Measurements from ENCODE around the gene NFKBIZ.
"Not testable (repeated sequence)": the region's sequence is repeated elsewhere in the genome, so short reads cannot be mapped to it uniquely, and the experiment has no call there.

The NFKBIZ gene

GRCh38 chr3:101900316-101900715, 51.0 kb downstream of the NFKBIZ start:
- peaks cover 9% of the 10 kb centered on the region; the same call in 1 of the 2 replicates for H3K9me3 ChIP-seq (ENCODE audit: insufficient read depth, low read depth, low read length)
- 92% methylated on average over 1 of the region's 1 CpG for WGBS
- H3K27ac ChIP-seq (ENCODE audit: low read depth, low read length) = no peak overlapping the region
- no peak overlapping the region for H3K9ac ChIP-seq (ENCODE audit: low read depth, low read length)
- H3K36me3 ChIP-seq (ENCODE audit: insufficient read depth, low read length) = no peaks in the 10 kb centered on the region
- no peaks in the 10 kb centered on the region for H3K4me1 ChIP-seq (ENCODE audit: insufficient read depth, low read length)
- H3K4me3 ChIP-seq (ENCODE audit: low read length) = no peak overlapping the region
- no peaks in the 10 kb centered on the region for H3K27me3 ChIP-seq (ENCODE audit: insufficient read depth, low read length)

- H3K4me1 ChIP-seq (ENCODE audit: insufficient read depth, low read length) = no peaks in the 10 kb centered on the region
- no peaks in the 10 kb centered on the region for H3K27me3 ChIP-seq (ENCODE audit: insufficient read depth, low read length)
- no peak overlapping the region for H3K27ac ChIP-seq (ENCODE audit: low read depth, low read length)
- no peaks in the 10 kb centered on the region for H3K36me3 ChIP-seq (ENCODE audit: insufficient read depth, low read length)
- H3K9ac ChIP-seq (ENCODE audit: low read depth, low read length) = no peak overlapping the region
- H3K9me3 ChIP-seq (ENCODE audit: insufficient read depth, low read depth, low read length) = peaks cover 9% of the 10 kb centered on the region; the same call in 1 of the 2 replicates
- WGBS = 93% methylated on average over 2 of the region's 2 CpGs
- H3K4me3 ChIP-seq (ENCODE audit: low read length) = no peak overlapping the region
Observed at GRCh38 chr3:101900736-101901135, 51.4 kb downstream of the NFKBIZ start.

GRCh38 chr3:101902041-101902440, 52.7 kb downstream of the NFKBIZ start:
- no peaks in the 10 kb centered on the region for H3K36me3 ChIP-seq (ENCODE audit: insufficient read depth, low read length)
- H3K27ac ChIP-seq (ENCODE audit: low read depth, low read length) = no peak overlapping the region
- WGBS = 92% methylated on average over 1 of the region's 1 CpG
- H3K27me3 ChIP-seq (ENCODE audit: insufficient read depth, low read length) = no peaks in the 10 kb centered on the region
- no peak overlapping the region for H3K4me3 ChIP-seq (ENCODE audit: low read length)
- no peak overlapping the region for H3K9ac ChIP-seq (ENCODE audit: low read depth, low read length)
- peaks cover 4% of the 10 kb centered on the region; the same call in 1 of the 2 replicates for H3K9me3 ChIP-seq (ENCODE audit: insufficient read depth, low read depth, low read length)
- H3K4me1 ChIP-seq (ENCODE audit: insufficient read depth, low read length) = no peaks in the 10 kb centered on the region

- H3K4me3 ChIP-seq (ENCODE audit: low read length) = no peak overlapping the region
- 89% methylated on average over 3 of the region's 3 CpGs for WGBS
- no peak overlapping the region for H3K27ac ChIP-seq (ENCODE audit: low read depth, low read length)
- H3K4me1 ChIP-seq (ENCODE audit: insufficient read depth, low read length) = no peaks in the 10 kb centered on the region
- H3K9ac ChIP-seq (ENCODE audit: low read depth, low read length) = no peak overlapping the region
- no peaks in the 10 kb centered on the region for H3K9me3 ChIP-seq (ENCODE audit: insufficient read depth, low read depth, low read length)
- no peaks in the 10 kb centered on the region for H3K27me3 ChIP-seq (ENCODE audit: insufficient read depth, low read length)
- H3K36me3 ChIP-seq (ENCODE audit: insufficient read depth, low read length) = no peaks in the 10 kb centered on the region
Observed at GRCh38 chr3:101903451-101903871, 54.1 kb downstream of the NFKBIZ start.

- H3K9ac ChIP-seq (ENCODE audit: low read depth, low read length); H3K27ac ChIP-seq (ENCODE audit: low read depth, low read length); H3K4me1 ChIP-seq (ENCODE audit: insufficient read depth, low read length); H3K27me3 ChIP-seq (ENCODE audit: insufficient read depth, low read length); H3K36me3 ChIP-seq (ENCODE audit: insufficient read depth, low read length); H3K9me3 ChIP-seq (ENCODE audit: insufficient read depth, low read depth, low read length); H3K4me3 ChIP-seq (ENCODE audit: low read length): not testable (repeated sequence)
- 100% methylated on average over 1 of the region's 1 CpG for WGBS
Observed at GRCh38 chr3:101905573-101905972, 56.3 kb downstream of the NFKBIZ start.

All from HUES64 (cell line).